ENCODE measurements around the gene ZNF521. TPM values are rescaled to one million over a fixed set of nuclear protein-coding genes. Genes with fewer than 3 reads are reported as not detected.

ZNF521 gene
- total RNA-seq, 1 experiment from 2014 or later: not detected

DNA sequence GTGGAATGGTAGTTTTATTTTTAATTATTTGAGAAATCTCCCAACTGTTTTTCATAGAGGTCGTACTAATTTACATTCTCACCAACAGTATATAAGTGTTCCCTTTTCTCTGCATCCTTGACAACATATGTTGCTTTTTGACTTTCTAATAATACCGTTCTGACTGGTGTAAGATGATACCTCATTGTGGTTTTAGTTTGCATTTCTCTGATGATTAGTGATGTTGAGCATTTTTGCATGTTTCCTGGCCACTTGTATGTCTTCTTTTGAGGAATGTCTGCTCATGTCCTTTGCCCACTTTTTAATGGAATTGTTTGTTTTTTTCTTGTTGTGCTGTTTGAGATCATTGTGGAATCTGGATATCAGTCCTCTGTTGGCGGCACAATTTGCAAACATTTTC, 242.5 kb downstream of the ZNF521 start:
- H3K9me3 Mint-ChIP-seq (ENCODE audit: unreplicated experiment): peaks cover 38% of the 10 kb centered on the region
- H3K4me1 Mint-ChIP-seq (ENCODE audit: insufficient read depth, unreplicated experiment): no peaks in the 10 kb centered on the region
- H3K27me3 Mint-ChIP-seq (ENCODE audit: insufficient read depth, unreplicated experiment): no peaks in the 10 kb centered on the region
- no TSS peak for BruUV-seq (replicated peaks)
- H3K4me3 Mint-ChIP-seq (ENCODE audit: unreplicated experiment): no peak overlapping the region
- no peaks in the 10 kb centered on the region for H3K36me3 Mint-ChIP-seq (ENCODE audit: insufficient read depth, unreplicated experiment)
- H3K27ac Mint-ChIP-seq (ENCODE audit: low read depth, unreplicated experiment): no peak overlapping the region
- ChIA-PET POLR2A (interaction anchor here (0.7 kb wide), 1 partner anchor 865 kb away, joined by 3 read pairs; no protein-coding TSS in a partner anchor), CTCF (interaction anchor here (0.7 kb wide), 1 partner anchor 9 kb away, joined by 3 read pairs; no protein-coding TSS in a partner anchor)
- no peak for DNase-seq (ENCODE audit: unreplicated experiment)
- intact Hi-C loops (cut with micrococcal nuclease): no loop called here
- TF ChIP-seq, protein P1, sequence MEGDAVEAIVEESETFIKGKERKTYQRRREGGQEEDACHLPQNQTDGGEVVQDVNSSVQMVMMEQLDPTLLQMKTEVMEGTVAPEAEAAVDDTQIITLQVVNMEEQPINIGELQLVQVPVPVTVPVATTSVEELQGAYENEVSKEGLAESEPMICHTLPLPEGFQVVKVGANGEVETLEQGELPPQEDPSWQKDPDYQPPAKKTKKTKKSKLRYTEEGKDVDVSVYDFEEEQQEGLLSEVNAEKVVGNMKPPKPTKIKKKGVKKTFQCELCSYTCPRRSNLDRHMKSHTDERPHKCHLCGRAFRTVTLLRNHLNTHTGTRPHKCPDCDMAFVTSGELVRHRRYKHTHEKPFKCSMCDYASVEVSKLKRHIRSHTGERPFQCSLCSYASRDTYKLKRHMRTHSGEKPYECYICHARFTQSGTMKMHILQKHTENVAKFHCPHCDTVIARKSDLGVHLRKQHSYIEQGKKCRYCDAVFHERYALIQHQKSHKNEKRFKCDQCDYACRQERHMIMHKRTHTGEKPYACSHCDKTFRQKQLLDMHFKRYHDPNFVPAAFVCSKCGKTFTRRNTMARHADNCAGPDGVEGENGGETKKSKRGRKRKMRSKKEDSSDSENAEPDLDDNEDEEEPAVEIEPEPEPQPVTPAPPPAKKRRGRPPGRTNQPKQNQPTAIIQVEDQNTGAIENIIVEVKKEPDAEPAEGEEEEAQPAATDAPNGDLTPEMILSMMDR (IDR thresholded peaks at IDR 0.05; ENCODE audit: unreplicated experiment): no peak

GRCh38 chr18:25103468-25104155, 248.4 kb downstream of the ZNF521 start:
- H3K36me3 Mint-ChIP-seq (ENCODE audit: insufficient read depth, unreplicated experiment): no peaks in the 10 kb centered on the region
- CTCF ChIA-PET: interaction anchor here (0.7 kb wide), 1 partner anchor 615 kb away, joined by 4 read pairs; no protein-coding TSS in a partner anchor
- no TSS peak for BruUV-seq (replicated peaks)
- no peaks in the 10 kb centered on the region for H3K4me1 Mint-ChIP-seq (ENCODE audit: insufficient read depth, unreplicated experiment)
- no peak for DNase-seq (ENCODE audit: unreplicated experiment)
- H3K27ac Mint-ChIP-seq (ENCODE audit: low read depth, unreplicated experiment): no peak overlapping the region
- POLR2A ChIA-PET: no interaction called here
- H3K27me3 Mint-ChIP-seq (ENCODE audit: insufficient read depth, unreplicated experiment): no peaks in the 10 kb centered on the region
- H3K4me3 Mint-ChIP-seq (ENCODE audit: unreplicated experiment): no peak overlapping the region
- TF ChIP-seq, protein P1 (IDR thresholded peaks at IDR 0.05; ENCODE audit: unreplicated experiment): no peak
- intact Hi-C loops (cut with micrococcal nuclease): no loop called here
- peaks cover 11% of the 10 kb centered on the region for H3K9me3 Mint-ChIP-seq (ENCODE audit: unreplicated experiment)

DNA sequence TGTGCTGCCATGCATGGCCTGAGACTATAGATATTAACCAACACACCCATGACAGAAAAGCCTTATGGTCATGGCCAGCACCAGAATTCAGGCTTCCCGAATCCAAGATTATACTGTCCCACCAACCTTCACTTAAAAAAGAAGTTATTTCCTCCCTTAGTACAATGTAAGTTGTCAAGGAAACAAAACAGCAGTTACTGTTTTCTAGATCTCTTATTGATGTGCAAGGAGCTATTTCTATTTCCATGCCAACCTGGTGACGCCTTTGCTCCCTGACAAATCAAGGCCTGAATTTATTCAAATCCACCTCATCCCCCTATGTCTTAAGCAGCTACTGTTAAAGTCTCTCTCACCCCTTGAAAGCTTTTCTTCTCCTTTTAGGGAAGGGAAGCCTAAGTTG, 249.3 kb downstream of the ZNF521 start:
- BruUV-seq (replicated peaks): no TSS peak
- Mint-ChIP-seq H3K36me3 (ENCODE audit: insufficient read depth, unreplicated experiment) (no peaks in the 10 kb centered on the region), H3K27me3 (ENCODE audit: insufficient read depth, unreplicated experiment) (no peaks in the 10 kb centered on the region), H3K27ac (ENCODE audit: low read depth, unreplicated experiment) (no peak overlapping the region), H3K4me1 (ENCODE audit: insufficient read depth, unreplicated experiment) (no peaks in the 10 kb centered on the region), H3K9me3 (ENCODE audit: unreplicated experiment) (peaks cover 11% of the 10 kb centered on the region), H3K4me3 (ENCODE audit: unreplicated experiment) (no peak overlapping the region)
- ChIA-PET POLR2A (no interaction called here), CTCF (interaction anchor here (0.7 kb wide), 2 partner anchors 19 to 614 kb away, joined by 3 to 4 read pairs; no protein-coding TSS in a partner anchor)
- DNase-seq (ENCODE audit: unreplicated experiment): no peak
- TF ChIP-seq, protein P1 (IDR thresholded peaks at IDR 0.05; ENCODE audit: unreplicated experiment): no peak
- intact Hi-C loops (cut with micrococcal nuclease): no loop called here

DNA sequence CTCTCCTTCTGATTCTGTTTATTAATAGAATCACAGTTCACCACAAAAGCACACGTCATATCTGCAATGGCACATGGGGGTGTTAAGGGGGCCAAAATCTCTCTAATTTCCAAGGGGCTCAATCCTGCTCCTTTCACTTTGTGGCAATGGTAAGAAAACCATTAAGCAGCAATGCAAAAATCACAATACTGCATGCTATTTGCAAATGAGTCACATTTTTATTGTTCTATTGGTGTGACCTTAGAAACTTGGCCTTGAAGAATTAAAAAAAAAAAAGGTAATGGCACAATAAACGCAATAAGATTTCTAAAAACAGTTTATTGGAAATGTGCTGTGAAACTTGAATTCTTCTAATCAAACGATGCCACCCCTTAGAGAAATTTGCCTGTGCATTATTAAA, 251.5 kb downstream of the ZNF521 start:
- POLR2A ChIA-PET: no interaction called here
- no peaks in the 10 kb centered on the region for H3K4me1 Mint-ChIP-seq (ENCODE audit: insufficient read depth, unreplicated experiment)
- no TSS peak for BruUV-seq (replicated peaks)

More for the DNA sequence above, 251.5 kb downstream of the ZNF521 start:
- TF ChIP-seq, protein P1 (IDR thresholded peaks at IDR 0.05; ENCODE audit: unreplicated experiment): no peak
- Mint-ChIP-seq H3K27me3 (ENCODE audit: insufficient read depth, unreplicated experiment) (no peaks in the 10 kb centered on the region), H3K4me3 (ENCODE audit: unreplicated experiment) (no peak overlapping the region), H3K9me3 (ENCODE audit: unreplicated experiment) (peaks cover 11% of the 10 kb centered on the region), H3K36me3 (ENCODE audit: insufficient read depth, unreplicated experiment) (no peaks in the 10 kb centered on the region), H3K27ac (ENCODE audit: low read depth, unreplicated experiment) (no peak overlapping the region)
- no peak for DNase-seq (ENCODE audit: unreplicated experiment)
- intact Hi-C loops (cut with micrococcal nuclease): no loop called here
- CTCF ChIA-PET: no interaction called here

Measured in MCF 10A (cell line).